ENCODE measurements around the gene SYDE2. TPM values are rescaled to one million over a fixed set of nuclear protein-coding genes. Genes with fewer than 3 reads are reported as not detected.
"Not testable (repeated sequence)": the region's sequence is repeated elsewhere in the genome, so short reads cannot be mapped to it uniquely, and the experiment has no call there.

SYDE2 gene
- total RNA-seq, 1 donor from 2014 or later: 13.1 TPM

DNA sequence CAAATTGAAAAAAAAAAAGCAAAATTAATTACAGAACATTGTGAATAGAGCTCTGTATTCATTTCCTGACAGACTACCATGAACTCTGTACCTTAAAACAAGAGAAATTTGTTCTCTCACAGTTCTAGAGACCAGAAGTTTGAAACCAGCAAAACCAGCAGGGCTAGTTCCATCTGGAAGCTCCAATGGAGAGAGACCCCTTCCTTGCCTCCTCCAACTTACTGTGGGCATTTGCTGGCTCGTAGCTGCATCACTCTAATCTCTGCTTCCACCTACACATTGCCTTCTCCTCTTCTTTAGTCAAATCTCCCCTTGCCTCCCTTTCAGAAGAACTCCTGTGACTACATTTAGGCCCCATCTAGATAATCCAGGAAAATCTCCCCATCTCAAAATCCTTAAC is 56.5 kb downstream of the SYDE2 start:
- Mint-ChIP-seq H3K27ac (ENCODE audit: unreplicated experiment) (no peak overlapping the region), H3K4me3 (ENCODE audit: unreplicated experiment) (no peak overlapping the region), H3K4me1 (ENCODE audit: low read depth) (peaks cover 46% of the 10 kb centered on the region), H3K36me3 (ENCODE audit: low read depth) (peaks cover 2% of the 10 kb centered on the region), H3K27me3 (ENCODE audit: low read depth) (no peaks in the 10 kb centered on the region), H3K9me3 (ENCODE audit: low read depth) (peaks cover 7% of the 10 kb centered on the region)
- DNase-seq (ENCODE audit: low spot score): no peak
- TF ChIP-seq, protein P1, sequence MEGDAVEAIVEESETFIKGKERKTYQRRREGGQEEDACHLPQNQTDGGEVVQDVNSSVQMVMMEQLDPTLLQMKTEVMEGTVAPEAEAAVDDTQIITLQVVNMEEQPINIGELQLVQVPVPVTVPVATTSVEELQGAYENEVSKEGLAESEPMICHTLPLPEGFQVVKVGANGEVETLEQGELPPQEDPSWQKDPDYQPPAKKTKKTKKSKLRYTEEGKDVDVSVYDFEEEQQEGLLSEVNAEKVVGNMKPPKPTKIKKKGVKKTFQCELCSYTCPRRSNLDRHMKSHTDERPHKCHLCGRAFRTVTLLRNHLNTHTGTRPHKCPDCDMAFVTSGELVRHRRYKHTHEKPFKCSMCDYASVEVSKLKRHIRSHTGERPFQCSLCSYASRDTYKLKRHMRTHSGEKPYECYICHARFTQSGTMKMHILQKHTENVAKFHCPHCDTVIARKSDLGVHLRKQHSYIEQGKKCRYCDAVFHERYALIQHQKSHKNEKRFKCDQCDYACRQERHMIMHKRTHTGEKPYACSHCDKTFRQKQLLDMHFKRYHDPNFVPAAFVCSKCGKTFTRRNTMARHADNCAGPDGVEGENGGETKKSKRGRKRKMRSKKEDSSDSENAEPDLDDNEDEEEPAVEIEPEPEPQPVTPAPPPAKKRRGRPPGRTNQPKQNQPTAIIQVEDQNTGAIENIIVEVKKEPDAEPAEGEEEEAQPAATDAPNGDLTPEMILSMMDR (IDR thresholded peaks at IDR 0.05): no peak

DNA sequence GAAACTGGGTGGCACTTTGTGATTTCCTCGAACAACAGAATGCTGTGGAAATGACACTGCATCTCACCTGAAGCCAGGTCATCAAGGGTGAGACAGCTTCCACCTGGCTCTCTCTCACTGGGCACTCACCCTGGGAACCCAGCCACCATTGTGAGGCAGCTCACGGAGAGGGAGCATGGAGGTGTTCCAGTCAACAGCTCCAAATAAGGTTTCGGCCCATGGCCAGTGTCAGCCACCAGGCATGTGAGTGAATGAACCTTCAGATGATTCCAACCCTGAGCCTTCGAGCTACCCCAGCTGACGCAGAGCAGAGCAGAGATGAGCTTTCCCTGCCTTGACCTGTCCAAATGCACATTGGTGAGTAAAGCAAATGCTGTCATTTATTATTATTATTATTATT is 58.1 kb downstream of the SYDE2 start:
- Mint-ChIP-seq H3K4me1 (ENCODE audit: low read depth) (peaks cover 33% of the 10 kb centered on the region), H3K4me3 (ENCODE audit: unreplicated experiment) (no peak overlapping the region), H3K36me3 (ENCODE audit: low read depth) (peaks cover 2% of the 10 kb centered on the region), H3K9me3 (ENCODE audit: low read depth) (peaks cover 7% of the 10 kb centered on the region), H3K27ac (ENCODE audit: unreplicated experiment) (no peak overlapping the region), H3K27me3 (ENCODE audit: low read depth) (no peaks in the 10 kb centered on the region)
- TF ChIP-seq, protein P1 (IDR thresholded peaks at IDR 0.05): no peak
- no peak for DNase-seq (ENCODE audit: low spot score)

DNA sequence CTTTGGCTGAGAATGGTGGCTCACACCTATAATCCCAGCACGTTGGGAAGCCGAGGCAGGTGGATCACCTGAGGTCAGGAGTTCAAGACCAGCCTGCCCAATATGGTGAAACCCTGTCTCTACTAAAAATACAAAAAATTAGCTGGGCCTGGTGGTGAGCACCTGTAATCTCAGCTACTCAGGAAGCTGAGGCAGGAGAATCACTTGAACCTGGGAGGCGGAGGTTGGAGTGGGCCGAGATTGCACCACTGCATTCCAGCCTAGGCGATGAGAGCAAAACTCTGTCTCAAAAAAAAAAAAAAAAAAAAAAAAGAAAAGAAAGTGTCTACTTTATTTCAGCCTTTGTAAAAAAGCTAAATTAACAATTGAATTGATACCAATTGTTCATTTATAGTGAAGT is 62.4 kb downstream of the SYDE2 start:
- not testable (repeated sequence) for H3K4me3 Mint-ChIP-seq (ENCODE audit: unreplicated experiment); H3K4me1 Mint-ChIP-seq (ENCODE audit: low read depth); H3K27ac Mint-ChIP-seq (ENCODE audit: unreplicated experiment); H3K27me3 Mint-ChIP-seq (ENCODE audit: low read depth); DNase-seq (ENCODE audit: low spot score); H3K36me3 Mint-ChIP-seq (ENCODE audit: low read depth); H3K9me3 Mint-ChIP-seq (ENCODE audit: low read depth)

DNA sequence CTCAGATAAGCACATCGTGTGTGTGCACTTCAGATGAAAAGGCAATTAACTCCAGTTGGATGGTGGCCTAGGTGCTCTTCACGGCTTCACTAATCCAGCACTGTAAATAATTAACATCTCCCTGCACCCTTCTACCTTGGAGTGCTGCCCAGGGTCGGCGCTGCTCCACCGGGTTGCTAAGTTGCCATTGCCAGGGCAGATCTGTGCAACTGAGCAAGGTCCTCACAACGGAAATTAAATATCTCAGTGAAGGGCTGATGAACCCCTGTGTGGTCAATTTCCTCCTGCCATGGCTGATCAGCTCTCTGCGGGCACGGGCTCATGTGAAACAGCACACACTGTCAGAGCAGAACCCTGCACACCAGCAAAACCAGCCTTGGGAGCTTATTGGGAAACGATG is 63.2 kb downstream of the SYDE2 start:
- H3K36me3 Mint-ChIP-seq (ENCODE audit: low read depth): no peaks in the 10 kb centered on the region
- H3K9me3 Mint-ChIP-seq (ENCODE audit: low read depth): no peaks in the 10 kb centered on the region
- H3K4me1 Mint-ChIP-seq (ENCODE audit: low read depth): peaks cover 4% of the 10 kb centered on the region
- TF ChIP-seq, protein P1 (IDR thresholded peaks at IDR 0.05): no peak
- peak overlapping the region; percentile 17 for H3K27ac Mint-ChIP-seq (ENCODE audit: unreplicated experiment)
- no peak for DNase-seq (ENCODE audit: low spot score)
- H3K4me3 Mint-ChIP-seq (ENCODE audit: unreplicated experiment): no peak overlapping the region
- no peaks in the 10 kb centered on the region for H3K27me3 Mint-ChIP-seq (ENCODE audit: low read depth)

DNA sequence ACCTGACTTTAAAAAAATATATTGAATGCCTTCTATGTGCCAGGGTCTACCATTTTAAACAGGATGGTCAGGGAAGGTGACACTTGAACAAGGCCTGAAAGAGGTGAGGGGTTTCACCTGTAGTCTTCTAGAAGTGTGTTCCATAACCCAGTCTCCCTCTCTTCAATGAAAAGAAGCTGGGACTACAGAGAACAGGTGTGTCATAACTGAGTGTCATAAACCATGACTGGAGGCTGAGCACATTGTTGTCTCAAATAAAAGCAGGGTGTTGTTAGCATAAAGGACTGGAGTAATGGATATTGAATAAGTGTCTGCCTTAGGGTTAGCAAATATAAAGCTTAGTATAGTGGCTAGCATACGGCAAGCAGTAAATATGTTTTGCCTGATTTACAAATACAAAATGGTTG is 65.4 kb downstream of the SYDE2 start:
- TF ChIP-seq, protein P1 (IDR thresholded peaks at IDR 0.05): no peak
- H3K4me3 Mint-ChIP-seq (ENCODE audit: unreplicated experiment): no peak overlapping the region
- no peaks in the 10 kb centered on the region for H3K9me3 Mint-ChIP-seq (ENCODE audit: low read depth)
- no peak for DNase-seq (ENCODE audit: low spot score)
- no peak overlapping the region for H3K27ac Mint-ChIP-seq (ENCODE audit: unreplicated experiment)
- peaks cover 4% of the 10 kb centered on the region for H3K4me1 Mint-ChIP-seq (ENCODE audit: low read depth)
- H3K36me3 Mint-ChIP-seq (ENCODE audit: low read depth): no peaks in the 10 kb centered on the region
- H3K27me3 Mint-ChIP-seq (ENCODE audit: low read depth): no peaks in the 10 kb centered on the region

DNA sequence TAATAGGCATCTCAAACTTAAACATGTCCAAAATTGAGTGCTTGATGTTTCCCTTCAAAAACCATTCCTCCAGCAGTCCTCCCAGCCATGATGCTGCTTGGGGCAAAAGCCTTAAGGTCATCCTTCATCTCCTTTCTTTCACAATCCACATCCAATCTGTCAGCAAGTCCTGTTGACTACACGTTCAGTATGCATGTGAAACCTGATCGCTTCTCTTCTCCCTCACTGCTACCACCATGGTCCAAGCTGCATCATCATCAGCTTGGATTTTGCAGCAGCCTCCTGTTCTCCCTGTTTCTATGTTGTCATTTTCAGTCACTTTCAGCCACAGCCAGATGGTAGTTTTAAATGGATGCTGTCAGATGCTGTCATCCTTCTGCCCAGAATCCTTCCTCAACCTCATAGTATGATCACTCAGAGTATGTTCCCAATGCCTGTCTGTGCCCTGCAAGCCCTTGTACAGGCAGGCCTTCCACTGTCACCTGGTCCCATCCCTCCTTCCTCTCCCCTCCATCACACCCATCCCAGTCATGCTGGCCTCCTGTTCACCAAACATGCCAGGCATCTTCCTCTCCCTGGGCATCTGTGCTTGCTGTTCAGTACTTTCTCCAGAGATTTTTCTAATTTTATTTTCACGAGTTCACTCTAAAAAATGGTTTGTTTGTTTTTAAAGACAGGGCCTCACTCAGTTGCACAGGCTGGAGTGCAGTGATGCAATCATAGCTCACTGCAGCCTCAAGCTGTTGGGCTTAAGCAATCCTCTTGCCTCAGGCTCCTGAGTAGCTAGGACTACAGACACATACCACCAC is 66.0 kb downstream of the SYDE2 start:
- Mint-ChIP-seq H3K9me3 (ENCODE audit: low read depth) (no peaks in the 10 kb centered on the region), H3K4me1 (ENCODE audit: low read depth) (peaks cover 7% of the 10 kb centered on the region), H3K27me3 (ENCODE audit: low read depth) (no peaks in the 10 kb centered on the region), H3K27ac (ENCODE audit: unreplicated experiment) (no peak overlapping the region), H3K4me3 (ENCODE audit: unreplicated experiment) (no peak overlapping the region), H3K36me3 (ENCODE audit: low read depth) (no peaks in the 10 kb centered on the region)
- TF ChIP-seq, protein P1 (IDR thresholded peaks at IDR 0.05): no peak
- no peak for DNase-seq (ENCODE audit: low spot score)

Measured in chondrocyte (in vitro differentiated cells).